ENCODE measurements around the gene IGF1. TPM values are rescaled to one million over a fixed set of nuclear protein-coding genes. Genes with fewer than 3 reads are reported as not detected.

The IGF1 gene
- total and polyA plus RNA-seq, 10 of the 15 experiments (the other 5 are each of a cell fraction or from before 2014, with no cell fraction given): 2.4 to 9.2 (median 3.5) TPM

- no peaks in the 10 kb centered on the region for H3K79me2 ChIP-seq (ENCODE audit: control insufficient read depth, insufficient read depth, low read length)
- peak overlapping the region; percentile 26 for H3K4me2 ChIP-seq (ENCODE audit: control insufficient read depth, insufficient read depth)
- H3K9me3 ChIP-seq (replicated peaks; ENCODE audit: control insufficient read depth, insufficient read depth, low read length): no peaks in the 10 kb centered on the region; the same call in 2 of the 3 replicates
- ATAC-seq: peak; percentile 95
- H2AFZ ChIP-seq (ENCODE audit: control insufficient read depth, low read depth, low read length): peak overlapping the region; percentile 5; the same call in 1 of the 2 replicates
- intact Hi-C loops (cut with micrococcal nuclease; ENCODE audit: unreplicated experiment): no loop called here
- SMC1A ChIA-PET (ENCODE audit: uncharacterized antibody, unreplicated experiment): interaction anchor here (0.7 to 3.4 kb wide), 6 partner anchors 11 to 49 kb away, joined by 3 to 25 read pairs (median 4); no protein-coding TSS in a partner anchor
- FAIRE-seq: no peak
- peak; percentile 55 for DNase-seq (ENCODE audit: low read depth, low spot score)
- RAD21 ChIA-PET (ENCODE audit: unreplicated experiment): interaction anchor here (0.9 to 2.2 kb wide), 6 partner anchors 10 to 25 kb away, joined by 3 to 17 read pairs (median 4); no protein-coding TSS in a partner anchor
- POLR2A ChIA-PET: interaction anchor here (1.5 to 2.7 kb wide), 2 partner anchors 10 to 20 kb away, joined by 5 to 18 read pairs; no protein-coding TSS in a partner anchor
- WGBS (ENCODE audit: insufficient coverage, insufficient replicate concordance, low lambda C conversion rate, missing lambda C conversion rate): 19% methylated on average over 2 of the region's 2 CpGs
- no peak overlapping the region for H3K9ac ChIP-seq (ENCODE audit: control insufficient read depth, insufficient read depth, low read length)
- H3K36me3 ChIP-seq (ENCODE audit: control insufficient read depth in 2 of 2, insufficient read depth in 2 of 2, low read length in 1 of 2): no peaks in the 10 kb centered on the region
- no peak overlapping the region; the same call in 1 of the 2 replicates for H3K4me3 ChIP-seq
- BruUV-seq (replicated peaks): no TSS peak
- CTCF ChIA-PET: interaction anchor here (1.0 to 1.9 kb wide), 3 partner anchors 19 to 308 kb away, joined by 3 to 9 read pairs (median 3); no protein-coding TSS in a partner anchor
- no peaks in the 10 kb centered on the region for H4K20me1 ChIP-seq (ENCODE audit: control insufficient read depth, insufficient read depth)
- H3K4me1 ChIP-seq (ENCODE audit: control insufficient read depth, insufficient read depth, low read length): peaks cover 13% of the 10 kb centered on the region; the same call in 1 of the 2 replicates
- in situ Hi-C loops (cut with MboI): no loop called here
- H3K27me3 ChIP-seq (replicated peaks in 1 of 2; ENCODE audit: control insufficient read depth in 2 of 2, insufficient read depth in 2 of 2, low read length in 1 of 2): no peaks in the 10 kb centered on the region
- peak overlapping the region; percentile 32; the same call in 1 of the 2 replicates for H3K27ac ChIP-seq (ENCODE audit: control insufficient read depth, insufficient read depth)
- TF ChIP-seq MLLT1 (IDR thresholded peaks at IDR 0.05) (no peak), SMC3 (IDR thresholded peaks at IDR 0.05; ENCODE audit: borderline replicate concordance, low read length) (no peak), NR2C2 (IDR thresholded peaks at IDR 0.05; ENCODE audit: borderline replicate concordance, control insufficient read depth, insufficient read length, low read depth) (no peak), CUX1 (IDR thresholded peaks at IDR 0.05; ENCODE audit: insufficient replicate concordance, low read depth, low read length) (no peak), RUNX3 (IDR thresholded peaks at IDR 0.05; ENCODE audit: low read length) (peak; percentile 40), CEBPZ (IDR thresholded peaks at IDR 0.05; ENCODE audit: low read depth, low read length) (no peak), SREBF1 (IDR thresholded peaks at IDR 0.05; ENCODE audit: low read length) (no peak), EP300 (IDR thresholded peaks at IDR 0.05; ENCODE audit: borderline replicate concordance in 1 of 2, control insufficient read depth in 1 of 2, low read depth in 2 of 2, low read length in 2 of 2) (peak in 1 of 2 experiments; percentile 54; a peak in 1 of 4 replicates), CHD4 (IDR thresholded peaks at IDR 0.05) (no peak), MAX (IDR thresholded peaks at IDR 0.05; ENCODE audit: low read depth, low read length) (no peak), JUNB (IDR thresholded peaks at IDR 0.05) (no peak), MEF2B (IDR thresholded peaks at IDR 0.05; ENCODE audit: partially characterized antibody, poor library complexity, severe bottlenecking) (peak; percentile 48)
Measured at GRCh38 chr12:102503056-102503681, 22.8 kb upstream of the IGF1 start.
